Measurements from ENCODE around the gene ISL2.

DNA sequence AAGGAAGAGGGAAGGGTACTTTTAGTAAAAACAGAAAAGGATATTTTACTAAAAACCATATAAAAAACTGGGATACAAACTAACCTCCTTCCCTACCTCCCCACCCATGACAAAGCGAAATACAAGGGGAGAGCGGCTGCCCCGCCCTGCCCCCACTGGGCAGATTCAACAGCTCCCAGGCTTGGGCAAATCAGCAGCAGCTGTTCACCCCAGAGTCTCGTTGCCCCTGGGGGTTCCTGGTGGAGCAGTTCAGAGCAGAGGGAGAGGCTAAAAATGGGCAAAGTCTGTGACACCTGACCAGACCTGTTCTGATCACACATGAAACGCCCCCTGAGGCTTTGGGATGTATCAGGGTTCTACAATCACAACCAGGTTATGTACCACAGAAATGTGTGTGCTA, 22.8 kb upstream of the ISL2 start:
- no peak for TF ChIP-seq BHLHE40 (IDR thresholded peaks at IDR 0.05; ENCODE audit: low read depth, low read length)
- TF ChIP-seq RFX5 (IDR thresholded peaks at IDR 0.05; ENCODE audit: low read depth, low read length): no peak
- TF ChIP-seq, protein P1, sequence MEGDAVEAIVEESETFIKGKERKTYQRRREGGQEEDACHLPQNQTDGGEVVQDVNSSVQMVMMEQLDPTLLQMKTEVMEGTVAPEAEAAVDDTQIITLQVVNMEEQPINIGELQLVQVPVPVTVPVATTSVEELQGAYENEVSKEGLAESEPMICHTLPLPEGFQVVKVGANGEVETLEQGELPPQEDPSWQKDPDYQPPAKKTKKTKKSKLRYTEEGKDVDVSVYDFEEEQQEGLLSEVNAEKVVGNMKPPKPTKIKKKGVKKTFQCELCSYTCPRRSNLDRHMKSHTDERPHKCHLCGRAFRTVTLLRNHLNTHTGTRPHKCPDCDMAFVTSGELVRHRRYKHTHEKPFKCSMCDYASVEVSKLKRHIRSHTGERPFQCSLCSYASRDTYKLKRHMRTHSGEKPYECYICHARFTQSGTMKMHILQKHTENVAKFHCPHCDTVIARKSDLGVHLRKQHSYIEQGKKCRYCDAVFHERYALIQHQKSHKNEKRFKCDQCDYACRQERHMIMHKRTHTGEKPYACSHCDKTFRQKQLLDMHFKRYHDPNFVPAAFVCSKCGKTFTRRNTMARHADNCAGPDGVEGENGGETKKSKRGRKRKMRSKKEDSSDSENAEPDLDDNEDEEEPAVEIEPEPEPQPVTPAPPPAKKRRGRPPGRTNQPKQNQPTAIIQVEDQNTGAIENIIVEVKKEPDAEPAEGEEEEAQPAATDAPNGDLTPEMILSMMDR (conservative IDR thresholded peaks at IDR 0.05; ENCODE audit: low read depth, low read length): no peak
- TF ChIP-seq CHD1 (IDR thresholded peaks at IDR 0.05; ENCODE audit: low read depth, low read length): no peak
- no peak for TF ChIP-seq MAFK (IDR thresholded peaks at IDR 0.05; ENCODE audit: low read depth, low read length)
- TF ChIP-seq SMC3 (IDR thresholded peaks at IDR 0.05; ENCODE audit: low read depth, low read length): no peak
- no peak for TF ChIP-seq POLR2A (IDR thresholded peaks at IDR 0.05; ENCODE audit: low read depth, low read length)
- TF ChIP-seq, protein P2, sequence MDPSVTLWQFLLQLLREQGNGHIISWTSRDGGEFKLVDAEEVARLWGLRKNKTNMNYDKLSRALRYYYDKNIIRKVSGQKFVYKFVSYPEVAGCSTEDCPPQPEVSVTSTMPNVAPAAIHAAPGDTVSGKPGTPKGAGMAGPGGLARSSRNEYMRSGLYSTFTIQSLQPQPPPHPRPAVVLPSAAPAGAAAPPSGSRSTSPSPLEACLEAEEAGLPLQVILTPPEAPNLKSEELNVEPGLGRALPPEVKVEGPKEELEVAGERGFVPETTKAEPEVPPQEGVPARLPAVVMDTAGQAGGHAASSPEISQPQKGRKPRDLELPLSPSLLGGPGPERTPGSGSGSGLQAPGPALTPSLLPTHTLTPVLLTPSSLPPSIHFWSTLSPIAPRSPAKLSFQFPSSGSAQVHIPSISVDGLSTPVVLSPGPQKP (IDR thresholded peaks at IDR 0.05; ENCODE audit: borderline replicate concordance, low read depth, low read length): no peak
- TF ChIP-seq, protein P3, sequence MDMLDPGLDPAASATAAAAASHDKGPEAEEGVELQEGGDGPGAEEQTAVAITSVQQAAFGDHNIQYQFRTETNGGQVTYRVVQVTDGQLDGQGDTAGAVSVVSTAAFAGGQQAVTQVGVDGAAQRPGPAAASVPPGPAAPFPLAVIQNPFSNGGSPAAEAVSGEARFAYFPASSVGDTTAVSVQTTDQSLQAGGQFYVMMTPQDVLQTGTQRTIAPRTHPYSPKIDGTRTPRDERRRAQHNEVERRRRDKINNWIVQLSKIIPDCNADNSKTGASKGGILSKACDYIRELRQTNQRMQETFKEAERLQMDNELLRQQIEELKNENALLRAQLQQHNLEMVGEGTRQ (IDR thresholded peaks at IDR 0.05; ENCODE audit: low read depth, low read length): no peak
- no peak for TF ChIP-seq CEBPB (IDR thresholded peaks at IDR 0.05; ENCODE audit: low read depth, low read length)
